ENCODE results near the gene UVSSA. TPM values are rescaled to one million over a fixed set of nuclear protein-coding genes. Genes with fewer than 3 reads are reported as not detected.

The UVSSA gene
- total and polyA plus RNA-seq, 9 of the 15 experiments (the other 6 are each of a cell fraction or from before 2014, with no cell fraction given), result 0.21 to 14.6 (median 3.3) TPM

- TF ChIP-seq NR2C2 (CRISPR knock-in tag; IDR thresholded peaks at IDR 0.05) (no peak), NR2C2 (tag; IDR thresholded peaks at IDR 0.05) (no peak)
These were observed 14.4 kb downstream of the UVSSA start (continued) for GRCh38 chr4:1361431-1361830.

GRCh38 chr4:1362046-1362445 lies 15.0 kb downstream of the UVSSA start:
- in situ Hi-C loops (cut with MboI), result no loop called here
- intact Hi-C loops (cut with micrococcal nuclease), result no loop called here
- Histone ChIP-seq H3K9me3 (replicated peaks; ENCODE audit: control insufficient read depth, insufficient read depth, low read depth, low read length) (no peaks in the 10 kb centered on the region), H3K4me2 (ENCODE audit: insufficient read depth, low read length) (no peak overlapping the region), H3K9me1 (ENCODE audit: control insufficient read depth, insufficient read depth, low read length) (peaks cover 5% of the 10 kb centered on the region), H2AFZ (ENCODE audit: low read depth, low read length) (no peak overlapping the region), H3K79me2 (ENCODE audit: control insufficient read depth, insufficient read depth, low read length) (no peaks in the 10 kb centered on the region), H3K36me3 (ENCODE audit: control insufficient read depth, insufficient read depth, low read length) (peaks cover 4% of the 10 kb centered on the region; the same call in 2 of the 3 replicates), H3K4me1 (replicated peaks in 1 of 2; ENCODE audit: control insufficient read depth in 2 of 2, insufficient read depth in 2 of 2, low read length in 2 of 2) (peaks cover 0 to 37% of the 10 kb centered on the region in 2 experiments; a peak in 2 of 5 replicates), H3K4me3 (no peak overlapping the region), H3K27ac (ENCODE audit: extremely low read depth, low read depth, low read length) (no peak overlapping the region), H3K9ac (ENCODE audit: insufficient read depth in 1 of 2, low read depth in 2 of 2, low read length in 2 of 2) (peak overlapping the region in 1 of 2 experiments; percentile 20; a peak in 1 of 4 replicates), H4K20me1 (replicated peaks; ENCODE audit: control insufficient read depth, insufficient read depth, low read length) (no peaks in the 10 kb centered on the region), H3K27me3 (ENCODE audit: control insufficient read depth in 2 of 2, insufficient read depth in 2 of 2, low read length in 2 of 2) (no peaks in the 10 kb centered on the region)
- no TSS peak for BruUV-seq (replicated peaks)
- ATAC-seq, result no peak
- FAIRE-seq, result no peak
- no peak for TF ChIP-seq ZNF77 (CRISPR knock-in tag; IDR thresholded peaks at IDR 0.05)
- no peak for TF ChIP-seq LEF1 (IDR thresholded peaks at IDR 0.05)
- no peak for TF ChIP-seq ZBTB11 (CRISPR knock-in tag; IDR thresholded peaks at IDR 0.05)
- TF ChIP-seq ARHGAP35 (IDR thresholded peaks at IDR 0.05; ENCODE audit: partially characterized antibody), result no peak
- no peak for TF ChIP-seq ZFPM2 (CRISPR knock-in tag; IDR thresholded peaks at IDR 0.05)
- TF ChIP-seq YBX1 (IDR thresholded peaks at IDR 0.05), result no peak
- no peak for TF ChIP-seq ZNF41 (CRISPR knock-in tag; conservative IDR thresholded peaks at IDR 0.05)
- no peak for TF ChIP-seq ZNF76 (CRISPR knock-in tag; IDR thresholded peaks at IDR 0.05; ENCODE audit: borderline replicate concordance)
- DNase-seq (ENCODE audit: extremely low read depth in 1 of 4, low spot score in 3 of 4), result no peak
- WGBS (ENCODE audit: insufficient coverage, low coverage, missing lambda C conversion rate), result 83% methylated on average over 9 of the region's 10 CpGs
- POLR2A ChIA-PET, result interaction anchor here (0.9 kb wide), 1 partner anchor 12 kb away, joined by 3 read pairs; no protein-coding TSS in a partner anchor
- CTCF ChIA-PET (ENCODE audit: low intra/inter-chr PET ratio), result no interaction called here

Data from K562 (cell line).